GM12878 (cell line): ENCODE measurements around the gene ACE2. TPM values are rescaled to one million over a fixed set of nuclear protein-coding genes. Genes with fewer than 3 reads are reported as not detected.

Source experiments
- ATAC-seq: fragments of 200-7000 bp; cut with Tn5 transposase; 3 replicates; pipeline ENCODE4 v1.9.1; 2020; ENCODE audit warnings: mild to moderate bottlenecking, moderate library complexity
- BruUV-seq: library from RNA; stranded (reverse); fragments of 400-500 nt; replicated peaks from 2 replicates; lab custom pipeline; 2021; lab: Mats Ljungman, UMichigan
- CTCF ChIA-PET: fragments of 300-600 bp; sonication (Branson Sonifier 250); formaldehyde crosslinking; extraction: SDS; loops from one replicate; lab custom pipeline; 2021; ENCODE audit warnings: inconsistent platforms; lab: Yijun Ruan, JAX
- POLR2A ChIA-PET: fragments of 350-600 bp; formaldehyde crosslinking; extraction: SDS; loops from one replicate; lab custom pipeline; 2021; ENCODE audit warnings: inconsistent platforms; lab: Charles Lee
- RAD21 ChIA-PET: fragments of 300-600 bp; sonication (Branson Sonifier 250); formaldehyde crosslinking; loops from one replicate; lab custom pipeline; 2023; ENCODE audit warnings: antibody characterized with exemption; ENCODE audit not compliant: unreplicated experiment; lab: Charles Lee
- SMC1A ChIA-PET: fragments of 300-600 bp; sonication (Branson Sonifier 250); formaldehyde crosslinking; loops from one replicate; lab custom pipeline; 2023; ENCODE audit not compliant: unreplicated experiment, uncharacterized antibody; lab: Charles Lee
- DNase-seq: peaks from one replicate; pipeline ENCODE4 v3.0.0-alpha.2; 2011; ENCODE audit warnings: low read depth, low spot score
- FAIRE-seq: peaks from 3 replicates; lab custom pipeline; 2011; peaks lifted over from hg19 to GRCh38; lab: Jason Lieb, UNC
- H2AFZ ChIP-seq: 2 replicates; pipeline ENCODE4 v1.6.0; 2011; ENCODE audit warnings: low read depth, low read length, control low read depth; ENCODE audit not compliant: control insufficient read depth
- H3K27ac ChIP-seq: 2 replicates; pipeline ENCODE4 v1.5.1; 2011; ENCODE audit warnings: control low read depth; ENCODE audit not compliant: control insufficient read depth, insufficient read depth
- H3K27me3 ChIP-seq, 2 experiments: replicated peaks in 1 of 2; 2 replicates each; pipeline versions ENCODE4 v1.6.0 to v1.6.1; 2011; ENCODE audit warnings: low read length in 1 of 2; ENCODE audit not compliant: control insufficient read depth in 2 of 2, insufficient read depth in 2 of 2
- H3K36me3 ChIP-seq, 2 experiments: 2 replicates each; pipeline ENCODE4 v1.5.1; 2011; ENCODE audit warnings: low read length in 1 of 2; ENCODE audit not compliant: control insufficient read depth in 2 of 2, insufficient read depth in 2 of 2
- H3K4me1 ChIP-seq: 2 replicates; pipeline ENCODE4 v1.6.1; 2011; ENCODE audit warnings: mild to moderate bottlenecking, low read length, moderate library complexity, mixed read lengths; ENCODE audit not compliant: control insufficient read depth, insufficient read depth
- H3K4me2 ChIP-seq: 2 replicates; pipeline ENCODE4 v1.6.0; 2011; ENCODE audit warnings: control low read depth; ENCODE audit not compliant: control insufficient read depth, insufficient read depth
- H3K4me3 ChIP-seq: fragments of 200-600 bp; sonication (generic); 2 replicates; pipeline ENCODE4 v1.5.1; 2016
- H3K79me2 ChIP-seq: 2 replicates; pipeline ENCODE4 v1.6.0; 2011; ENCODE audit warnings: low read length; ENCODE audit not compliant: control insufficient read depth, insufficient read depth
- H3K9ac ChIP-seq: 2 replicates; pipeline ENCODE4 v1.8.0; 2011; ENCODE audit warnings: low read length, control low read depth, mixed read lengths; ENCODE audit not compliant: control insufficient read depth, insufficient read depth
- H3K9me3 ChIP-seq: replicated peaks from 3 replicates; pipeline ENCODE4 v1.5.1; 2011; ENCODE audit warnings: mild to moderate bottlenecking, low read length; ENCODE audit not compliant: control insufficient read depth, insufficient read depth
- H4K20me1 ChIP-seq: 2 replicates; pipeline ENCODE4 v1.6.0; 2011; ENCODE audit not compliant: control insufficient read depth, insufficient read depth
- ASH2L ChIP-seq: fragments of 300-600, 200-600 bp; sonication (generic); IDR thresholded peaks from 2 replicates; pipeline ENCODE4 v1.6.1; 2017; ENCODE audit warnings: low read depth, mild to moderate bottlenecking, borderline replicate concordance
- BRCA1 ChIP-seq: IDR thresholded peaks from 2 replicates; pipeline ENCODE4 v1.6.1; 2011; ENCODE audit warnings: low read depth, low read length, improper control_type of control experiment
- CBX3 ChIP-seq: fragments of 200-600 bp; sonication (generic); IDR thresholded peaks from 2 replicates; pipeline ENCODE4 v1.6.1; 2016; ENCODE audit warnings: low read depth, borderline replicate concordance
- CHD2 ChIP-seq: IDR thresholded peaks from 2 replicates; pipeline ENCODE4 v1.6.1; 2011; ENCODE audit warnings: low read depth, low read length, improper control_type of control experiment, borderline replicate concordance
- FOXM1 ChIP-seq: IDR thresholded peaks from 2 replicates; pipeline ENCODE4 v1.6.1; 2012; ENCODE audit warnings: low read depth, mild to moderate bottlenecking, inconsistent platforms, low read length, moderate library complexity
- HCFC1 ChIP-seq: fragments of 150-350 bp; IDR thresholded peaks from 2 replicates; pipeline ENCODE4 v1.6.1; 2014; ENCODE audit warnings: low read length
- HDAC2 ChIP-seq: fragments of 200-600 bp; sonication (generic); IDR thresholded peaks from 2 replicates; pipeline ENCODE4 v1.6.1; 2017
- IRF4 ChIP-seq: IDR thresholded peaks from 2 replicates; pipeline ENCODE4 v1.6.1; 2011; ENCODE audit warnings: low read depth, low read length
- NKRF ChIP-seq: fragments of 450-650 bp; conservative IDR thresholded peaks from 2 replicates; pipeline ENCODE4 v1.6.1; 2017; ENCODE audit warnings: mild to moderate bottlenecking, moderate library complexity
- NR2C2 ChIP-seq: IDR thresholded peaks from 2 replicates; pipeline ENCODE4 v1.6.1; 2011; ENCODE audit warnings: borderline replicate concordance, low read depth; ENCODE audit not compliant: control insufficient read depth, insufficient read length
- NRF1 ChIP-seq: conservative IDR thresholded peaks from 2 replicates; pipeline ENCODE4 v1.6.1; 2011; ENCODE audit warnings: mild to moderate bottlenecking, low read depth, low read length, improper control_type of control experiment
- RELB ChIP-seq: fragments of 450-650 bp; IDR thresholded peaks from 2 replicates; pipeline ENCODE4 v1.6.1; 2017; ENCODE audit warnings: low read depth, mild to moderate bottlenecking, moderate library complexity
- SIX5 ChIP-seq: IDR thresholded peaks from 2 replicates; pipeline ENCODE4 v1.6.1; 2011; ENCODE audit warnings: mild to moderate bottlenecking, low read depth, low read length, moderate library complexity; ENCODE audit not compliant: severe bottlenecking
- SUZ12 ChIP-seq: fragments of 200-600 bp; sonication (generic); IDR thresholded peaks from one replicate; pipeline ENCODE4 v1.6.1; 2018; ENCODE audit warnings: antibody characterized with exemption, mild to moderate bottlenecking; ENCODE audit not compliant: unreplicated experiment
- TBL1XR1 ChIP-seq: IDR thresholded peaks from 2 replicates; pipeline ENCODE4 v1.6.1; 2012; ENCODE audit warnings: low read depth, low read length, improper control_type of control experiment
- ZNF24 ChIP-seq: fragments of 450-650 bp; IDR thresholded peaks from 2 replicates; pipeline ENCODE4 v1.6.1; 2017; ENCODE audit warnings: antibody characterized with exemption, mild to moderate bottlenecking
- ZNF622 ChIP-seq: fragments of 450-650 bp; IDR thresholded peaks from 2 replicates; pipeline ENCODE4 v1.6.1; 2017; ENCODE audit warnings: mild to moderate bottlenecking, inconsistent platforms
- ZZZ3 ChIP-seq: IDR thresholded peaks from 2 replicates; pipeline ENCODE4 v1.6.1; 2011; ENCODE audit warnings: low read depth; ENCODE audit not compliant: control insufficient read depth, insufficient read length
- WGBS: methylation state at CpG from one replicate; pipeline ENCODE4 v1.1.6; 2016; ENCODE audit warnings: low lambda C conversion rate; ENCODE audit not compliant: insufficient replicate concordance, insufficient coverage; ENCODE audit errors: missing lambda C conversion rate; 5-methylcytosine and 5-hydroxymethylcytosine counted together
- in situ Hi-C: fragments of 300-500 bp; cut with MboI; formaldehyde crosslinking; loops from 9 replicates; pipeline ENCODE4 v1.14.3; 2018; ENCODE audit warnings: mixed read lengths
- intact Hi-C: fragments of 100-400 bp; cut with micrococcal nuclease; formaldehyde crosslinking; loops from one replicate; pipeline ENCODE4 v1.14.2; 2022; ENCODE audit not compliant: unreplicated experiment
- polyA plus RNA-seq, 11 experiments: library from polyadenylated mRNA; depleted of rRNA in 4 of 11; unstranded in 6 of 11; stranded (reverse) in 5 of 11; fragments of >200 nt; fragmentation: Nextera tagmentation in 4 of 11; fragmentation: Illumina TruSeq in 1 of 11; extraction: Ambion mirVana in 4 of 11; extraction: Trizol in 1 of 11; gene quantifications; 1 replicate in 1 of 11; 2 replicates in 10 of 11; pipeline versions ENCODE4 v1.2.1 to v1.2.3, GENCODE V29; 2011 to 2016; ENCODE audit warnings: inconsistent platforms in 2 of 11, missing spikeins in 2 of 11, low read depth in 1 of 11
- total RNA-seq, 4 experiments: library from RNA; depleted of rRNA in 3 of 4; stranded (reverse); fragments of >200 nt in 3 of 4; fragmentation: Illumina TruSeq in 1 of 4; extraction: Trizol in 1 of 4; gene quantifications; 2 replicates each; pipeline versions ENCODE4 v1.2.1 to v1.2.3, GENCODE V29; 2013 to 2021

Gene ACE2
- total and polyA plus RNA-seq, 10 of the 15 experiments (the other 5 are each of a cell fraction or from before 2014, with no cell fraction given) = 0.04 TPM; not detected in 9

- FAIRE-seq (no peak), ATAC-seq (no peak), DNase-seq (no peak)
- 44% methylated on average over 1 of the region's 1 CpG for whole genome bisulfite sequencing
- H3K9ac ChIP-seq = no peak overlapping the region
- no peaks in the 10 kb centered on the region for H3K79me2 ChIP-seq
- H3K27me3 ChIP-seq = peaks cover 0 to 3% of the 10 kb centered on the region in 2 experiments; a peak in 3 of 4 replicates
- no peak overlapping the region for H3K27ac ChIP-seq
- H3K4me1 ChIP-seq = no peaks in the 10 kb centered on the region
- TF ChIP-seq ZNF622 (no peak), ZZZ3 (no peak), RELB (no peak), CHD2 (no peak), ZNF24 (no peak), HDAC2 (no peak), SUZ12 (no peak), FOXM1 (no peak), NRF1 (no peak), SIX5 (no peak), NKRF (no peak), IRF4 (no peak), NR2C2 (no peak), ASH2L (no peak), CBX3 (no peak), TBL1XR1 (no peak), HCFC1 (no peak), BRCA1 (no peak)
- no peak overlapping the region for H3K4me3 ChIP-seq
- H4K20me1 ChIP-seq = no peaks in the 10 kb centered on the region
- no peak overlapping the region for H3K4me2 ChIP-seq
- ChIA-PET RAD21 (no interaction called here), SMC1A (no interaction called here), CTCF (no interaction called here), POLR2A (no interaction called here)
- no peaks in the 10 kb centered on the region for H3K9me3 ChIP-seq
- no peak overlapping the region for H2AFZ ChIP-seq
- no peaks in the 10 kb centered on the region for H3K36me3 ChIP-seq
- intact Hi-C loops = no loop called here
- in situ Hi-C loops = no loop called here
- no TSS peak for BruUV-seq
Measured at GRCh38 chrX:15623054-15623453, 22.3 kb upstream of the ACE2 start.
